ENCODE results near the gene CHN1.

DNA sequence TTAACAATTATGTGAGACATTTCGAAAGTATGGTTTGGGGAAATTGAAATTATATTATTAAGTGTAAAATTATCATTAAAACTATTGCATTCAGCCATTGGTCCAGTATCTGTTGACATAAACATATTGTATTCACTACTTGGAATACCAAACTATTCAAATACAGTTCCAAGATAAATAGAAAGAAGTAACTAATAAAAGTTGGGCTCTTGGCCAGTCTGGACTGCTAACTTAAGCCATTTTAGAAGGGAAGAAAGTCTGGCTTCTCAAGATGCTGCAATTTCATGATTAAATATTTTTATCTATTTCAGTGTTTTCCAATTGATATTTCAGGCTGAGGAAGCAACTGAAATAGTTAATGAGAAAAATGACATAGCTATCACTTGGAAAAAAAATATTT lies 131.1 kb downstream of the CHN1 start:
- TF ChIP-seq, protein P1, sequence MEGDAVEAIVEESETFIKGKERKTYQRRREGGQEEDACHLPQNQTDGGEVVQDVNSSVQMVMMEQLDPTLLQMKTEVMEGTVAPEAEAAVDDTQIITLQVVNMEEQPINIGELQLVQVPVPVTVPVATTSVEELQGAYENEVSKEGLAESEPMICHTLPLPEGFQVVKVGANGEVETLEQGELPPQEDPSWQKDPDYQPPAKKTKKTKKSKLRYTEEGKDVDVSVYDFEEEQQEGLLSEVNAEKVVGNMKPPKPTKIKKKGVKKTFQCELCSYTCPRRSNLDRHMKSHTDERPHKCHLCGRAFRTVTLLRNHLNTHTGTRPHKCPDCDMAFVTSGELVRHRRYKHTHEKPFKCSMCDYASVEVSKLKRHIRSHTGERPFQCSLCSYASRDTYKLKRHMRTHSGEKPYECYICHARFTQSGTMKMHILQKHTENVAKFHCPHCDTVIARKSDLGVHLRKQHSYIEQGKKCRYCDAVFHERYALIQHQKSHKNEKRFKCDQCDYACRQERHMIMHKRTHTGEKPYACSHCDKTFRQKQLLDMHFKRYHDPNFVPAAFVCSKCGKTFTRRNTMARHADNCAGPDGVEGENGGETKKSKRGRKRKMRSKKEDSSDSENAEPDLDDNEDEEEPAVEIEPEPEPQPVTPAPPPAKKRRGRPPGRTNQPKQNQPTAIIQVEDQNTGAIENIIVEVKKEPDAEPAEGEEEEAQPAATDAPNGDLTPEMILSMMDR (IDR thresholded peaks at IDR 0.05): no peak
- no peak for TF ChIP-seq ZFX (IDR thresholded peaks at IDR 0.05; ENCODE audit: borderline replicate concordance)

All from 22Rv1 (cell line).